PC-3 (cell line): ENCODE measurements around the gene SCN7A. TPM values are rescaled to one million over a fixed set of nuclear protein-coding genes. Genes with fewer than 3 reads are reported as not detected.
"Not testable (repeated sequence)": the region's sequence is repeated elsewhere in the genome, so short reads cannot be mapped to it uniquely, and the experiment has no call there.

Experiments
- ATAC-seq: fragments of 200-7000 bp; cut with Tn5 transposase; 2 replicates; pipeline ENCODE4 v1.9.1; 2020; ENCODE audit warnings: mild to moderate bottlenecking, moderate library complexity
- BruUV-seq: library from RNA; stranded (reverse); fragments of 400-500 nt; replicated peaks from 2 replicates; lab custom pipeline; 2021; lab: Mats Ljungman, UMichigan
- CTCF ChIA-PET: fragments of 300-600 bp; sonication (Branson Sonifier 250); formaldehyde crosslinking; loops from one replicate; lab custom pipeline; 2022; ENCODE audit warnings: antibody characterized with exemption; lab: Charles Lee
- POLR2A ChIA-PET: fragments of 300-600 bp; sonication (Branson Sonifier 250); formaldehyde crosslinking; loops from one replicate; lab custom pipeline; 2022; ENCODE audit warnings: antibody characterized with exemption; ENCODE audit not compliant: unreplicated experiment; lab: Charles Lee
- DNase-seq: peaks from one replicate; pipeline ENCODE4 v3.0.0-alpha.2; 2015
- H2AFZ ChIP-seq: fragments of 300-600 bp; sonication (generic); 2 replicates; pipeline ENCODE4 v1.6.0; 2016; ENCODE audit warnings: antibody characterized with exemption, low read length
- H3F3A ChIP-seq: fragments of 300-600 bp; sonication (generic); one replicate; pipeline ENCODE4 v1.6.0; 2017; ENCODE audit warnings: antibody characterized with exemption, low read length, control low read depth, mild to moderate bottlenecking; ENCODE audit not compliant: unreplicated experiment
- H3K27ac ChIP-seq: fragments of 300-600 bp; sonication (generic); 2 replicates; pipeline ENCODE4 v1.5.1; 2016; ENCODE audit warnings: mild to moderate bottlenecking, low read length
- H3K27me3 ChIP-seq: fragments of 300-600 bp; sonication (generic); 2 replicates; pipeline ENCODE4 v1.6.1; 2016; ENCODE audit warnings: low read length, mixed read lengths
- H3K36me3 ChIP-seq: fragments of 300-600 bp; sonication (generic); 2 replicates; pipeline ENCODE4 v1.6.1; 2016; ENCODE audit warnings: low read depth, mixed run types, low read length, mixed read lengths
- H3K4me1 ChIP-seq: fragments of 300-600 bp; sonication (generic); 2 replicates; pipeline ENCODE4 v1.5.1; 2016; ENCODE audit warnings: low read length; ENCODE audit not compliant: insufficient read depth
- H3K4me2 ChIP-seq: fragments of 300-600 bp; sonication (generic); 2 replicates; pipeline ENCODE4 v1.6.0; 2016; ENCODE audit warnings: low read length
- H3K4me3 ChIP-seq: fragments of 300-600 bp; sonication (generic); 2 replicates; pipeline ENCODE4 v1.5.1; 2016; ENCODE audit warnings: mild to moderate bottlenecking, low read length, mixed read lengths
- H3K79me2 ChIP-seq: fragments of 300-600 bp; sonication (generic); 2 replicates; pipeline ENCODE4 v1.6.1; 2017; ENCODE audit warnings: low read length, mixed read lengths
- H3K9ac ChIP-seq: fragments of 300-600 bp; sonication (generic); 2 replicates; pipeline ENCODE4 v1.6.0; 2016; ENCODE audit warnings: mild to moderate bottlenecking, low read length
- H3K9me2 ChIP-seq: fragments of 300-600 bp; sonication (generic); replicated peaks from 2 replicates; pipeline ENCODE4 v1.6.1; 2016; ENCODE audit warnings: mixed run types, low read length, mixed read lengths
- H3K9me3 ChIP-seq: fragments of 300-600 bp; sonication (generic); 2 replicates; pipeline ENCODE4 v1.6.1; 2016; ENCODE audit warnings: low read length, mixed read lengths
- H4K20me1 ChIP-seq: fragments of 300-600 bp; sonication (generic); 2 replicates; pipeline ENCODE4 v1.6.1; 2016; ENCODE audit warnings: low read length, mixed read lengths
- EZH2 ChIP-seq: fragments of 300-600 bp; sonication (generic); IDR thresholded peaks from one replicate; pipeline ENCODE4 v1.6.1; 2017; ENCODE audit warnings: antibody characterized with exemption, mild to moderate bottlenecking, low read length; ENCODE audit not compliant: unreplicated experiment
- EZH2phosphoT487 ChIP-seq: fragments of 300-600 bp; sonication (generic); IDR thresholded peaks from 2 replicates; pipeline ENCODE4 v1.6.1; 2018; ENCODE audit warnings: mild to moderate bottlenecking, antibody characterized with exemption, low read length, borderline replicate concordance
- intact Hi-C: fragments of 100-400 bp; cut with micrococcal nuclease; formaldehyde crosslinking; loops from 2 replicates; pipeline ENCODE4 v1.9.0; 2023
- total RNA-seq: library from RNA; depleted of rRNA; stranded (reverse); fragments of >200 nt; gene quantifications from 2 replicates; pipeline ENCODE4 v1.2.3, GENCODE V29; 2014
- TF ChIP-seq, protein P1 (sequence below): fragments of 300-600 bp; sonication (generic); conservative IDR thresholded peaks from 2 replicates; pipeline ENCODE4 v1.5.1; 2017; ENCODE audit warnings: antibody characterized with exemption, low read depth, mild to moderate bottlenecking, low read length

Gene SCN7A
- total RNA-seq, 1 experiment from 2014 or later, result not detected

- H3K79me2 ChIP-seq, result no peaks in the 10 kb centered on the region
- H3K4me3 ChIP-seq, result no peak overlapping the region
- ChIA-PET POLR2A (no interaction called here), CTCF (no interaction called here)
- H3K36me3 ChIP-seq, result no peaks in the 10 kb centered on the region
- ATAC-seq (no peak), DNase-seq (no peak)
- intact Hi-C loops, result no loop called here
- H4K20me1 ChIP-seq, result no peaks in the 10 kb centered on the region
- H3F3A ChIP-seq, result no peaks in the 10 kb centered on the region
- H3K27ac ChIP-seq, result no peak overlapping the region
- H3K9me2 ChIP-seq, result no peaks in the 10 kb centered on the region
- H3K4me1 ChIP-seq, result no peaks in the 10 kb centered on the region
- no peak overlapping the region for H3K9ac ChIP-seq
- no peak overlapping the region for H2AFZ ChIP-seq
- H3K27me3 ChIP-seq, result peaks cover 12% of the 10 kb centered on the region
- TF ChIP-seq EZH2phosphoT487, result no peak
- TF ChIP-seq, protein P1, sequence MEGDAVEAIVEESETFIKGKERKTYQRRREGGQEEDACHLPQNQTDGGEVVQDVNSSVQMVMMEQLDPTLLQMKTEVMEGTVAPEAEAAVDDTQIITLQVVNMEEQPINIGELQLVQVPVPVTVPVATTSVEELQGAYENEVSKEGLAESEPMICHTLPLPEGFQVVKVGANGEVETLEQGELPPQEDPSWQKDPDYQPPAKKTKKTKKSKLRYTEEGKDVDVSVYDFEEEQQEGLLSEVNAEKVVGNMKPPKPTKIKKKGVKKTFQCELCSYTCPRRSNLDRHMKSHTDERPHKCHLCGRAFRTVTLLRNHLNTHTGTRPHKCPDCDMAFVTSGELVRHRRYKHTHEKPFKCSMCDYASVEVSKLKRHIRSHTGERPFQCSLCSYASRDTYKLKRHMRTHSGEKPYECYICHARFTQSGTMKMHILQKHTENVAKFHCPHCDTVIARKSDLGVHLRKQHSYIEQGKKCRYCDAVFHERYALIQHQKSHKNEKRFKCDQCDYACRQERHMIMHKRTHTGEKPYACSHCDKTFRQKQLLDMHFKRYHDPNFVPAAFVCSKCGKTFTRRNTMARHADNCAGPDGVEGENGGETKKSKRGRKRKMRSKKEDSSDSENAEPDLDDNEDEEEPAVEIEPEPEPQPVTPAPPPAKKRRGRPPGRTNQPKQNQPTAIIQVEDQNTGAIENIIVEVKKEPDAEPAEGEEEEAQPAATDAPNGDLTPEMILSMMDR, result no peak
- TF ChIP-seq EZH2, result no peak
- H3K9me3 ChIP-seq, result no peaks in the 10 kb centered on the region
- no TSS peak for BruUV-seq
- H3K4me2 ChIP-seq, result no peak overlapping the region
Observed at GRCh38 chr2:166458674-166459073, 35.4 kb downstream of the SCN7A start.

- H4K20me1 ChIP-seq, result not testable (repeated sequence)
Observed at GRCh38 chr2:166455823-166456222, 38.2 kb downstream of the SCN7A start.

GRCh38 chr2:166454006-166454595 lies 39.9 kb downstream of the SCN7A start:
- intact Hi-C loops, result no loop called here
- TF ChIP-seq EZH2phosphoT487, result no peak
- TF ChIP-seq, protein P1, result no peak
- no peak for TF ChIP-seq EZH2
- no TSS peak for BruUV-seq
- no peaks in the 10 kb centered on the region for H3K9me3 ChIP-seq
- CTCF ChIA-PET, result no interaction called here
- H4K20me1 ChIP-seq, result no peaks in the 10 kb centered on the region
- no peak overlapping the region for H3K27ac ChIP-seq
- no peak overlapping the region for H3K9ac ChIP-seq
- H3K27me3 ChIP-seq, result peaks cover 19% of the 10 kb centered on the region
- ATAC-seq, result no peak
- H2AFZ ChIP-seq, result no peak overlapping the region
- H3K4me2 ChIP-seq, result no peak overlapping the region
- H3K4me1 ChIP-seq, result no peaks in the 10 kb centered on the region
- H3K79me2 ChIP-seq, result no peaks in the 10 kb centered on the region
- H3F3A ChIP-seq, result no peaks in the 10 kb centered on the region
- H3K36me3 ChIP-seq, result no peaks in the 10 kb centered on the region
- POLR2A ChIA-PET, result no interaction called here
- DNase-seq, result no peak
- no peak overlapping the region for H3K4me3 ChIP-seq
- no peaks in the 10 kb centered on the region for H3K9me2 ChIP-seq

More at GRCh38 chr2:166455823-166456222, 38.2 kb downstream of the SCN7A start:
- CTCF ChIA-PET, H3K4me1 ChIP-seq, H3K4me2 ChIP-seq, H3K27ac ChIP-seq, H3K9ac ChIP-seq, POLR2A ChIA-PET, H3K79me2 ChIP-seq, H3K4me3 ChIP-seq, intact Hi-C loops, BruUV-seq, H2AFZ ChIP-seq, H3F3A ChIP-seq, H3K9me2 ChIP-seq, DNase-seq, H3K36me3 ChIP-seq, H3K9me3 ChIP-seq, ATAC-seq: not testable (repeated sequence)
- peaks cover 19% of the 10 kb centered on the region for H3K27me3 ChIP-seq
